ENCODE results near the gene DTD2.

GRCh38 chr14:31411218-31411727, 46.0 kb downstream of the DTD2 start:
- TF ChIP-seq, protein P1, sequence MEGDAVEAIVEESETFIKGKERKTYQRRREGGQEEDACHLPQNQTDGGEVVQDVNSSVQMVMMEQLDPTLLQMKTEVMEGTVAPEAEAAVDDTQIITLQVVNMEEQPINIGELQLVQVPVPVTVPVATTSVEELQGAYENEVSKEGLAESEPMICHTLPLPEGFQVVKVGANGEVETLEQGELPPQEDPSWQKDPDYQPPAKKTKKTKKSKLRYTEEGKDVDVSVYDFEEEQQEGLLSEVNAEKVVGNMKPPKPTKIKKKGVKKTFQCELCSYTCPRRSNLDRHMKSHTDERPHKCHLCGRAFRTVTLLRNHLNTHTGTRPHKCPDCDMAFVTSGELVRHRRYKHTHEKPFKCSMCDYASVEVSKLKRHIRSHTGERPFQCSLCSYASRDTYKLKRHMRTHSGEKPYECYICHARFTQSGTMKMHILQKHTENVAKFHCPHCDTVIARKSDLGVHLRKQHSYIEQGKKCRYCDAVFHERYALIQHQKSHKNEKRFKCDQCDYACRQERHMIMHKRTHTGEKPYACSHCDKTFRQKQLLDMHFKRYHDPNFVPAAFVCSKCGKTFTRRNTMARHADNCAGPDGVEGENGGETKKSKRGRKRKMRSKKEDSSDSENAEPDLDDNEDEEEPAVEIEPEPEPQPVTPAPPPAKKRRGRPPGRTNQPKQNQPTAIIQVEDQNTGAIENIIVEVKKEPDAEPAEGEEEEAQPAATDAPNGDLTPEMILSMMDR (IDR thresholded peaks at IDR 0.05; ENCODE audit: low read depth, low read length) = no peak
- TF ChIP-seq POLR2A (IDR thresholded peaks at IDR 0.05; ENCODE audit: extremely low read depth, insufficient read length) = no peak
